Gastroesophageal sphincter (tissue), 3 donors: ENCODE results near the gene CCER1.

Experiments used
- POLR2A ChIP-seq, 2 donors: fragments of 450-650 bp; IDR thresholded peaks; one replicate each; pipeline ENCODE4 v1.6.1; 2017; ENCODE audit warnings: antibody characterized with exemption in 2 of 2, mild to moderate bottlenecking in 2 of 2, moderate library complexity in 1 of 2
- POLR2AphosphoS5 ChIP-seq: sonication (generic); formaldehyde crosslinking; IDR thresholded peaks from one replicate; pipeline ENCODE4 v1.6.1; 2017; ENCODE audit warnings: antibody characterized with exemption
- TF ChIP-seq, protein P1 (sequence below), 4 experiments: fragments of 200-600 bp in 2 of 4; fragments of 450-650 bp in 2 of 4; sonication (generic) in 1 of 4; IDR thresholded peaks; one replicate each; pipeline ENCODE4 v1.5.1; 2017 to 2019; ENCODE audit warnings: antibody characterized with exemption in 4 of 4, mild to moderate bottlenecking in 2 of 4, moderate library complexity in 2 of 4

DNA sequence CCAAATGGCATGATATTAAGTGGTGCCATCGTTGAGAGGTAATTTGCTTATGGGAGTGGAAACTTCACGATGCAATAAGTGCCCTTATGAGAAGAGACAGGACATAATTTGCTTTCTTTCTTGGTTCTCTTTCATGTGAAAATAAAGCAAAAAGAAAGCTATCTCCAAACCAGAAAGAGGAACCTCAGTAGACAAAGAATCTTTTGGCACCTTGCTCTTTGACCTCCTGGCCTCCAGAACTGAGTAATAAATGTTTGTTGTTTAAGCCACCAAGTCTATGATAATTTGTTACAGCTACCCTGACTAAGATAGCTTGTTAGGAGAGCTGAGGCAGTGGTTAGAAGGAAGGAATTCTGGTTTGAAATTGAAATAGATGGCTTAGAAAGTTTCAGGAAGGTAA lies 39.6 kb downstream of the CCER1 start:
- TF ChIP-seq, protein P1, sequence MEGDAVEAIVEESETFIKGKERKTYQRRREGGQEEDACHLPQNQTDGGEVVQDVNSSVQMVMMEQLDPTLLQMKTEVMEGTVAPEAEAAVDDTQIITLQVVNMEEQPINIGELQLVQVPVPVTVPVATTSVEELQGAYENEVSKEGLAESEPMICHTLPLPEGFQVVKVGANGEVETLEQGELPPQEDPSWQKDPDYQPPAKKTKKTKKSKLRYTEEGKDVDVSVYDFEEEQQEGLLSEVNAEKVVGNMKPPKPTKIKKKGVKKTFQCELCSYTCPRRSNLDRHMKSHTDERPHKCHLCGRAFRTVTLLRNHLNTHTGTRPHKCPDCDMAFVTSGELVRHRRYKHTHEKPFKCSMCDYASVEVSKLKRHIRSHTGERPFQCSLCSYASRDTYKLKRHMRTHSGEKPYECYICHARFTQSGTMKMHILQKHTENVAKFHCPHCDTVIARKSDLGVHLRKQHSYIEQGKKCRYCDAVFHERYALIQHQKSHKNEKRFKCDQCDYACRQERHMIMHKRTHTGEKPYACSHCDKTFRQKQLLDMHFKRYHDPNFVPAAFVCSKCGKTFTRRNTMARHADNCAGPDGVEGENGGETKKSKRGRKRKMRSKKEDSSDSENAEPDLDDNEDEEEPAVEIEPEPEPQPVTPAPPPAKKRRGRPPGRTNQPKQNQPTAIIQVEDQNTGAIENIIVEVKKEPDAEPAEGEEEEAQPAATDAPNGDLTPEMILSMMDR (IDR thresholded peaks at IDR 0.05): no peak
- TF ChIP-seq POLR2A (IDR thresholded peaks at IDR 0.05) (no peak), POLR2AphosphoS5 (no peak)
